HepG2 (cell line): ENCODE results near the gene IGLL1. TPM values are rescaled to one million over a fixed set of nuclear protein-coding genes. Genes with fewer than 3 reads are reported as not detected.

ENCODE experiments used
- CC2D1A ChIP-seq: sonication (generic); formaldehyde crosslinking; IDR thresholded peaks from 2 replicates; pipeline ENCODE4 v1.8.1; 2023; ENCODE audit warnings: mild to moderate bottlenecking, missing genetic modification reagents
- ELF4 ChIP-seq: sonication (generic); formaldehyde crosslinking; IDR thresholded peaks from 2 replicates; pipeline ENCODE4 v1.5.0; 2020; ENCODE audit warnings: missing genetic modification reagents, mild to moderate bottlenecking, moderate library complexity, borderline replicate concordance
- MAF1 ChIP-seq: sonication (generic); formaldehyde crosslinking; IDR thresholded peaks from 2 replicates; pipeline ENCODE4 v1.5.0; 2020; ENCODE audit warnings: missing genetic modification reagents, borderline replicate concordance
- MEIS1 ChIP-seq: sonication (generic); formaldehyde crosslinking; IDR thresholded peaks from 2 replicates; pipeline ENCODE4 v1.9.0; 2021; ENCODE audit warnings: mild to moderate bottlenecking, missing genetic modification reagents, moderate library complexity, borderline replicate concordance
- PLRG1 ChIP-seq: fragments of 450-650 bp; conservative IDR thresholded peaks from 2 replicates; pipeline ENCODE4 v1.6.1; 2016
- PRPF4 ChIP-seq: fragments of 200-400 bp; formaldehyde crosslinking; IDR thresholded peaks from 2 replicates; pipeline ENCODE4 v1.6.1; 2016; ENCODE audit warnings: low read length, low read depth; ENCODE audit not compliant: poor library complexity, severe bottlenecking
- RARA ChIP-seq: IDR thresholded peaks from 2 replicates; pipeline ENCODE4 v1.6.1; 2016; ENCODE audit warnings: missing genetic modification reagents, missing compliant biosample characterization
- SIX1 ChIP-seq: sonication (generic); formaldehyde crosslinking; IDR thresholded peaks from 2 replicates; pipeline ENCODE4 v1.4.0; 2020; ENCODE audit warnings: missing genetic modification reagents, borderline replicate concordance
- SNAPC2 ChIP-seq: sonication (generic); formaldehyde crosslinking; IDR thresholded peaks from 2 replicates; pipeline ENCODE4 v1.8.1; 2022; ENCODE audit warnings: mild to moderate bottlenecking, missing genetic modification reagents
- ZBTB33 ChIP-seq: sonication (generic); formaldehyde crosslinking; IDR thresholded peaks from 2 replicates; pipeline ENCODE4 v1.4.0; 2020; ENCODE audit warnings: missing genetic modification reagents
- ZNF253 ChIP-seq: sonication (generic); formaldehyde crosslinking; IDR thresholded peaks from 2 replicates; pipeline ENCODE4 v1.8.0; 2022; ENCODE audit warnings: mild to moderate bottlenecking, missing genetic modification reagents, borderline replicate concordance
- ZNF274 ChIP-seq: sonication (generic); formaldehyde crosslinking; IDR thresholded peaks from 2 replicates; pipeline ENCODE4 v1.5.1; 2020; ENCODE audit warnings: mild to moderate bottlenecking, missing genetic modification reagents
- ZNF337 ChIP-seq: sonication (generic); formaldehyde crosslinking; IDR thresholded peaks from 2 replicates; pipeline ENCODE4 v1.5.1; 2020; ENCODE audit warnings: missing genetic modification reagents, low read depth, mild to moderate bottlenecking, borderline replicate concordance
- ZNF446 ChIP-seq: sonication (generic); formaldehyde crosslinking; IDR thresholded peaks from 2 replicates; pipeline ENCODE4 v1.5.0; 2020; ENCODE audit warnings: mild to moderate bottlenecking, missing genetic modification reagents
- ZSCAN12 ChIP-seq: sonication (generic); formaldehyde crosslinking; IDR thresholded peaks from 2 replicates; pipeline ENCODE4 v1.9.0; 2021; ENCODE audit warnings: mild to moderate bottlenecking, missing genetic modification reagents
- polyA plus RNA-seq, 8 experiments: library from polyadenylated mRNA; depleted of rRNA in 3 of 8; stranded (reverse) in 7 of 8; unstranded in 1 of 8; fragments of >200 nt; fragmentation: Illumina TruSeq in 4 of 8; extraction: Trizol in 4 of 8; gene quantifications; 2 replicates each; pipeline versions ENCODE4 v1.2.1 to v1.2.3, GENCODE V29; 2011 to 2016; ENCODE audit warnings: low read depth in 4 of 8, missing spikeins in 1 of 8, mixed read lengths in 1 of 8; ENCODE audit not compliant: insufficient read depth in 1 of 8
- total RNA-seq, 5 experiments: library from RNA; depleted of rRNA; stranded (reverse); fragments of >200 nt; fragmentation: Illumina TruSeq; extraction: Trizol; gene quantifications; 2 replicates each; pipeline ENCODE4 v1.2.3, GENCODE V29; 2016; ENCODE audit warnings: low read depth in 1 of 5
- TF ChIP-seq, protein P1 (sequence below): sonication (generic); formaldehyde crosslinking; IDR thresholded peaks from 2 replicates; pipeline ENCODE4 v1.4.0; 2020; ENCODE audit warnings: mild to moderate bottlenecking, missing genetic modification reagents
- TF ChIP-seq, protein P2 (sequence below): IDR thresholded peaks from 2 replicates; pipeline ENCODE4 v1.6.1; 2016; ENCODE audit warnings: missing biosample characterization, missing genetic modification reagents, low read depth
- TF ChIP-seq, protein P3 (sequence below): sonication (generic); formaldehyde crosslinking; IDR thresholded peaks from 2 replicates; pipeline ENCODE4 v1.5.0; 2020; ENCODE audit warnings: missing genetic modification reagents
- TF ChIP-seq, protein P4 (sequence below): sonication (generic); formaldehyde crosslinking; IDR thresholded peaks from 2 replicates; pipeline ENCODE4 v1.5.0; 2020; ENCODE audit warnings: mild to moderate bottlenecking, missing genetic modification reagents
- TF ChIP-seq, protein P5 (sequence below): sonication (generic); formaldehyde crosslinking; IDR thresholded peaks from 2 replicates; pipeline ENCODE4 v1.5.0; 2020; ENCODE audit warnings: mild to moderate bottlenecking, missing genetic modification reagents, moderate library complexity

Gene IGLL1
- total and polyA plus RNA-seq, 2 of the 13 experiments (the other 11 are each of a cell fraction or from before 2014, with no cell fraction given) = not detected

DNA sequence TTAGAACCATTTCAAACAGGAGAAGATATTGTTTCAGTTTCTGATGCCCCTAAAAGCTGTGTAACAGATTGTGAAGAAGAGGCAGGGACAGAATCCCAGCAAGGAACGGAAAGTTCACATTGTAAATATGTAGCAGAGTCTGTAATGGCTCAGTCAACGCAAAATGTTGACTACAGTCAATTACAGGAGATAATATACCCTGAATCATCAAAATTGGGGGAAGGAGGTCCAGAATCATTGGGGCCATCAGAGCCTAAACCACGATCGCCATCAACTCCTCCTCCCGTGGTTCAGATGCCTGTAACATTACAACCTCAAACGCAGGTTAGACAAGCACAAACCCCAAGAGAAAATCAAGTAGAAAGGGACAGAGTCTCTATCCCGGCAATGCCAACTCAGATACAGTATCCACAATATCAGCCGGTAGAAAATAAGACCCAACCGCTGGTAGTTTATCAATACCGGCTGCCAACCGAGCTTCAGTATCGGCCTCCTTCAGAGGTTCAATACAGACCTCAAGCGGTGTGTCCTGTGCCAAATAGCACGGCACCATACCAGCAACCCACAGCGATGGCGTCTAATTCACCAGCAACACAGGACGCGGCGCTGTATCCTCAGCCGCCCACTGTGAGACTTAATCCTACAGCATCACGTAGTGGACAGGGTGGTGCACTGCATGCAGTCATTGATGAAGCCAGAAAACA lies 40.8 kb downstream of the IGLL1 start (continued):
- TF ChIP-seq MEIS1 (no peak), ZNF337 (CRISPR knock-in tag) (no peak), PRPF4 (no peak), ZSCAN12 (CRISPR knock-in tag) (no peak), PLRG1 (no peak), ZBTB33 (peak; percentile 74), ZNF274 (no peak), SNAPC2 (CRISPR knock-in tag) (no peak), ZNF253 (CRISPR knock-in tag) (no peak), SIX1 (CRISPR knock-in tag) (no peak), CC2D1A (CRISPR knock-in tag) (no peak), RARA (0 out of 2 replicates have a peak, but pooled peaks have one; percentile 17), ZNF446 (no peak), MAF1 (CRISPR knock-in tag) (no peak), ELF4 (CRISPR knock-in tag) (no peak)
- TF ChIP-seq, protein P1, sequence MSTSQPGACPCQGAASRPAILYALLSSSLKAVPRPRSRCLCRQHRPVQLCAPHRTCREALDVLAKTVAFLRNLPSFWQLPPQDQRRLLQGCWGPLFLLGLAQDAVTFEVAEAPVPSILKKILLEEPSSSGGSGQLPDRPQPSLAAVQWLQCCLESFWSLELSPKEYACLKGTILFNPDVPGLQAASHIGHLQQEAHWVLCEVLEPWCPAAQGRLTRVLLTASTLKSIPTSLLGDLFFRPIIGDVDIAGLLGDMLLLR (CRISPR knock-in tag) = no peak
- TF ChIP-seq, protein P2, sequence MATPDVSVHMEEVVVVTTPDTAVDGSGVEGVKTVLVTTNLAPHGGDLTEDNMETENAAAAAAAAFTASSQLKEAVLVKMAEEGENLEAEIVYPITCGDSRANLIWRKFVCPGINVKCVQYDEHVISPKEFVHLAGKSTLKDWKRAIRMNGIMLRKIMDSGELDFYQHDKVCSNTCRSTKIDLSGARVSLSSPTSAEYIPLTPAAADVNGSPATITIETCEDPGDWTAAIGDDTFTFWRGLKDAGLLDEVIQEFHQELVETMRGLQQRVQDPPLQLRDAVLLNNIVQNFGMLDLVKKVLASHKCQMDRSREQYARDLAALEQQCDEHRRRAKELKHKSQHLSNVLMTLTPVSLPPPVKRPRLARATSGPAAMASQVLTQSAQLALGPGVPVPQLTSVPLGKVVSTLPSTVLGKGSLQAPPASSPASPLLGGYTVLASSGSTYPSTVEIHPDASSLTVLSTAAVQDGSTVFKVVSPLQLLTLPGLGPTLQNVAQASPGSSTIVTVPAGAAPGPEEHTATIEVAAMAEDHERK (CRISPR knock-in tag) = no peak
- TF ChIP-seq, protein P3, sequence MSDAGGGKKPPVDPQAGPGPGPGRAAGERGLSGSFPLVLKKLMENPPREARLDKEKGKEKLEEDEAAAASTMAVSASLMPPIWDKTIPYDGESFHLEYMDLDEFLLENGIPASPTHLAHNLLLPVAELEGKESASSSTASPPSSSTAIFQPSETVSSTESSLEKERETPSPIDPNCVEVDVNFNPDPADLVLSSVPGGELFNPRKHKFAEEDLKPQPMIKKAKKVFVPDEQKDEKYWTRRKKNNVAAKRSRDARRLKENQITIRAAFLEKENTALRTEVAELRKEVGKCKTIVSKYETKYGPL (CRISPR knock-in tag) = no peak
- TF ChIP-seq, protein P4, sequence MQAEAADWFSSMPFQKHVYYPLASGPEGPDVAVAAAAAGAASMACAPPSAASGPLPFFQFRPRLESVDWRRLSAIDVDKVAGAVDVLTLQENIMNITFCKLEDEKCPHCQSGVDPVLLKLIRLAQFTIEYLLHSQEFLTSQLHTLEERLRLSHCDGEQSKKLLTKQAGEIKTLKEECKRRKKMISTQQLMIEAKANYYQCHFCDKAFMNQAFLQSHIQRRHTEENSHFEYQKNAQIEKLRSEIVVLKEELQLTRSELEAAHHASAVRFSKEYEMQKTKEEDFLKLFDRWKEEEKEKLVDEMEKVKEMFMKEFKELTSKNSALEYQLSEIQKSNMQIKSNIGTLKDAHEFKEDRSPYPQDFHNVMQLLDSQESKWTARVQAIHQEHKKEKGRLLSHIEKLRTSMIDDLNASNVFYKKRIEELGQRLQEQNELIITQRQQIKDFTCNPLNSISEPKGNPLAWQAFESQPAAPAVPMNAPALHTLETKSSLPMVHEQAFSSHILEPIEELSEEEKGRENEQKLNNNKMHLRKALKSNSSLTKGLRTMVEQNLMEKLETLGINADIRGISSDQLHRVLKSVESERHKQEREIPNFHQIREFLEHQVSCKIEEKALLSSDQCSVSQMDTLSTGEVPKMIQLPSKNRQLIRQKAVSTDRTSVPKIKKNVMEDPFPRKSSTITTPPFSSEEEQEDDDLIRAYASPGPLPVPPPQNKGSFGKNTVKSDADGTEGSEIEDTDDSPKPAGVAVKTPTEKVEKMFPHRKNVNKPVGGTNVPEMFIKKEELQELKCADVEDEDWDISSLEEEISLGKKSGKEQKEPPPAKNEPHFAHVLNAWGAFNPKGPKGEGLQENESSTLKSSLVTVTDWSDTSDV (CRISPR knock-in tag) = no peak
- TF ChIP-seq, protein P5, sequence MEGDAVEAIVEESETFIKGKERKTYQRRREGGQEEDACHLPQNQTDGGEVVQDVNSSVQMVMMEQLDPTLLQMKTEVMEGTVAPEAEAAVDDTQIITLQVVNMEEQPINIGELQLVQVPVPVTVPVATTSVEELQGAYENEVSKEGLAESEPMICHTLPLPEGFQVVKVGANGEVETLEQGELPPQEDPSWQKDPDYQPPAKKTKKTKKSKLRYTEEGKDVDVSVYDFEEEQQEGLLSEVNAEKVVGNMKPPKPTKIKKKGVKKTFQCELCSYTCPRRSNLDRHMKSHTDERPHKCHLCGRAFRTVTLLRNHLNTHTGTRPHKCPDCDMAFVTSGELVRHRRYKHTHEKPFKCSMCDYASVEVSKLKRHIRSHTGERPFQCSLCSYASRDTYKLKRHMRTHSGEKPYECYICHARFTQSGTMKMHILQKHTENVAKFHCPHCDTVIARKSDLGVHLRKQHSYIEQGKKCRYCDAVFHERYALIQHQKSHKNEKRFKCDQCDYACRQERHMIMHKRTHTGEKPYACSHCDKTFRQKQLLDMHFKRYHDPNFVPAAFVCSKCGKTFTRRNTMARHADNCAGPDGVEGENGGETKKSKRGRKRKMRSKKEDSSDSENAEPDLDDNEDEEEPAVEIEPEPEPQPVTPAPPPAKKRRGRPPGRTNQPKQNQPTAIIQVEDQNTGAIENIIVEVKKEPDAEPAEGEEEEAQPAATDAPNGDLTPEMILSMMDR (CRISPR knock-in tag) = peak; percentile 98
